Stimulated activated CD8-positive, alpha-beta memory T cell treated with anti-CD3 and anti-CD28 coated beads, Interleukin-4, amount 100 ng/mL, for 24 hours (primary cell): Measurements from ENCODE around the gene NAT8.
"Not testable (repeated sequence)": the region's sequence is repeated elsewhere in the genome, so short reads cannot be mapped to it uniquely, and the experiment has no call there.

ENCODE experiments used
- DNase-seq: peaks from one replicate; pipeline ENCODE4 v3.0.0-alpha.2; 2020; ENCODE audit warnings: low read depth

NAT8 gene

DNA sequence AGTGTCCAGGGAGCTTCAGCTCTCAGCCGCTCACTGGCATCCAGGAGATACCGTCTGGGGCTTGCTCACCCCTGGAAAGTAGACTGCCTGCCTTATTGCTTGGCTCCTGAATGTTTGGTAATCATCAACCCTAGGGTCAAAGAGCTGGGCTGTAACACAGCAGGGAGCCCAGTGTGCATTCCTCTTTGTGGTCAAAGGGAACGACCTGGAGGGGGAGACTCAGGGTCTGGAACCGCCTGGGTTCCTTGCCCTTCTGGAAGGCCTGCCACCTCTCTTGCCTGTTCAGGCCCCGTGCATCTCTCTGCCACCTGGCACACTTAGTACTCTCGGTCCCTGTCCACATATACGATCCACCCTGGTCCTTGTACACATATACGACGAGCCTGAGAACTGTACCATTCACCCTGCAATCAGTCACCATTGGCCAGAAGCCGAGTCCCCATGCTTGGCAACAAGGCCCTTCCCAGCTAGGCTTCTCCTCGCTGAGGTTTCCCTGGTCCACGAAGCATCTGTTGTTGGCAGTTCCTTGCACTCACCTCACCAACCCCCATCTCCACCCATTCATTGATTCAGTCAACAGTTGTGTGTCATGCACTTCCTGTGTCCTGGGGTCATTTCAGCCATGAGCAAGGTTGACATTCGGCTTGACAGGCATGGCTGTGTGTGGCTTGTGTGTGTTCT, at the start of gene NAT8:
Gene NAT8, minus strand, starts transcription at position 85 of the 681 bp plus-strand sequence. CDS start 794 bp downstream, outside the sequence.
- DNase-seq = no peak

DNA sequence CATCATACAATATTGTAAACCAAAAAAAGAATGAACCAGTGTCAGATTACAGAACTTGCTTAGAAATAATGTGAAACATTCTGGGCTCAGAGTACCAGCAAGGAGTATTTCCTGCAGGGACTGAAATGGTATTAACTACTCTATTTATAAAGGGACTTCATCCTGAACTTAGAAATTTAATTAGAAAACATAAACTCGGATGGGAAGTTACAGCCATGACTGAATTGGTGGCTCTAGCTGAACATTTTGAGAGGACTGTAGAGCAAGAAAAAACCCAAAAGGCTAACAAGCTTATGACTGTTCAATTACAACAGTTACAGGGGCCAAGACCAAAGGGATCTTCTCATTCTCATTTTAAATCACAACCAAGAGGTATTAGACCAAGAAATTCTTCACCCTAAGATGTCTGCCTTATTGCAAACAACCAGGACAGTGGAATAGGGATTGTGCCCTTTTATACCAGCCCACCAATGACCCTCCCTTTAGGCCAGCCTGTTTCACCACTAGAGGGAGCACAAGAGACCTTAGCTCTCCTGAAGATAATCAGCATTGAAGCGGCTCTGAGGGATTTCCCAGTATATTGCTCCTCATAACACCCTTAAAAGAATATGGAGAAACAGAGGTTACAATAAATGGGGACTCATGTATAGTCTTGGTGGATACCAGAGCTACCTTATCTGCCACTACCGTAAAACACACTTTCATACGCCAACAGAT, 48.3 kb upstream of the NAT8 start:
- not testable (repeated sequence) for DNase-seq

GRCh38 chr2:73688494-73688893, 46.3 kb upstream of the NAT8 start:
- not testable (repeated sequence) for DNase-seq

- no peak for DNase-seq
Measured at GRCh38 chr2:73685764-73686438, 43.7 kb upstream of the NAT8 start.

DNA sequence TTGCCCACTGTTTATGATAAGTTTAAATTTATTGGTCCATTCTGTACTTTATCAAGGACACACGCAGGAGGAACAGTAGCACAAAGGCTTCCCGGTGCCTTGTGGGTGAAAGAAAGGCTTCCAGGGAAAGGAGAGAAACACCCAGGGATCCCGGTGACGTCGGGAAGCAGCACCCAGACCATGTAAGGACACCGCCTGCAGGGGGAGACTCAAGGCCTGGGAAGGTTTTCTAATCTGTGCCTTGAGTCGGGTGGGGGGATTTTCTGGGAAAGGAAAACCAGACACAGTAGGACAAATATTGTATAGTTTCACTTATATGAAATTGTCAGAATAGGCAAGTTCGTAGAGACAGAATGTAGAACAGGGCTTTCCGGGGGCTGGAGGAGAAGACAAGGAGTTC, 42.7 kb upstream of the NAT8 start:
- DNase-seq = not testable (repeated sequence)

- not testable (repeated sequence) for DNase-seq
Measured at GRCh38 chr2:73684325-73684724, 42.1 kb upstream of the NAT8 start.

GRCh38 chr2:73679951-73680571, 37.8 kb upstream of the NAT8 start:
- not testable (repeated sequence) for DNase-seq

GRCh38 chr2:73679237-73679636, 37.0 kb upstream of the NAT8 start:
- DNase-seq = not testable (repeated sequence)

GRCh38 chr2:73678008-73678407, 35.8 kb upstream of the NAT8 start:
- DNase-seq = not testable (repeated sequence)

DNA sequence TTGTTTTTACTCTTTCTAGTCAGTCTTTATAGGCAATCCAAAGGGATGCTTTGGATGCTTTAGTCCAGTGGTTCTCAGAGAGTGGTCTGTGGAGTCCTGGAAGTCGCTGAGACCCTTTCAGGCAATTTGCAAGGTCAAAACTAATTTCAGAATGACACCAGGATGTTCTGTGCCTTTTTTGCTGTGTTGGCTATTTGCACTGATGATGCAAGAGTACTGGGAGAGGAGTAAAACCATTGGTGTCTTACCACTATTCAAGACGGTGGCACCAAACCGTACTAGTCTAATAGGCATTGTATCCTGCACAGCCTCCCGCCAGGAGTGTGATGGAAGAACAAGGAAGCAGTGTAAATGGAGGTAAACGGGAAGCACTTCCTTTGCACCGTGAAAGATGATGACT, 34.0 kb upstream of the NAT8 start:
- DNase-seq = not testable (repeated sequence)

DNA sequence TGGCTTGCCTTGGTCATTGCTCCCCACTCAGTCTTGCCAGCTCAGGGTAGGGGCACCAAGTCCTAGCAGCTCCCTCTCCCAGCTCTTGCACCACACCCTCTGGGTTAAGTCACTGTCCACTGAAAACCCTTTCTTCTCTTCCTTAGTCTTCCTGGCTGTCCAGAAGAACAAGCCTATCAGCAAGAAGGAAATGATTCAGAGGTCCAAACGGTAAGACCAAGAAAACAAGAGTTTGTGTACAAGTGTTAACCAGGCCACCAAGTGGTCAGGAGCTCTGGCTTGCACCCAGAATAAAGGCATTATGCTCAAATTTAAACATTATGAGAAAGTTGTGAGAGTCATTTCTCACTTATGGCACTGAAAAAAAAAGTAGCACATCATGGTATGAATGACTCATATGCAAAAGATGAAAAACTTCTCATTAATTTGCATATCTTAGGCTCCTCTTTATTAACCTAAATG, 32.5 kb upstream of the NAT8 start:
- not testable (repeated sequence) for DNase-seq

DNA sequence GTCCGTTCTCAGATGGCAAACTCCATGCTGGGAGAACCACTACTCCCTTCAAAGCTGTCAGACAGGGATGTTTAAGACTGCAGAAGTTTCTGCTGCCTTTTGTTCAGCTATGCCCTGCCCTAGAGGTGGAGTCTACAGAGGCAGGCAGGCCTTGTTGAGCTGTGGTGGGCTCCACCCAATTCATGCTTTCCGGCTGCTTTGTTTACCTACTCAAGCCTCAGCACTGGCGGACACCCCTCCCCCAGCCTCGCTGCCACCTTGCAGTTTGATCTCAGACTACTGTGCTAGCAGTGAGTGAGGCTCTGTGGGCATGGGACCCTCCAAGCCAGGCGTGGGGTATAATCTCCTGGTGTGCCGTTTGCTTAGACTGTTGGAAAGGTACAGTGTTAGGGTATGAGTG, 27.8 kb upstream of the NAT8 start:
- not testable (repeated sequence) for DNase-seq

GRCh38 chr2:73667239-73667638, 25.0 kb upstream of the NAT8 start:
- DNase-seq = not testable (repeated sequence)

GRCh38 chr2:73654175-73654574, 12.0 kb upstream of the NAT8 start:
- DNase-seq = no peak

- DNase-seq = no peak
Measured at GRCh38 chr2:73652348-73652747, 10.1 kb upstream of the NAT8 start.

- DNase-seq = no peak
Measured at GRCh38 chr2:73651591-73652230, 9.5 kb upstream of the NAT8 start.

DNA sequence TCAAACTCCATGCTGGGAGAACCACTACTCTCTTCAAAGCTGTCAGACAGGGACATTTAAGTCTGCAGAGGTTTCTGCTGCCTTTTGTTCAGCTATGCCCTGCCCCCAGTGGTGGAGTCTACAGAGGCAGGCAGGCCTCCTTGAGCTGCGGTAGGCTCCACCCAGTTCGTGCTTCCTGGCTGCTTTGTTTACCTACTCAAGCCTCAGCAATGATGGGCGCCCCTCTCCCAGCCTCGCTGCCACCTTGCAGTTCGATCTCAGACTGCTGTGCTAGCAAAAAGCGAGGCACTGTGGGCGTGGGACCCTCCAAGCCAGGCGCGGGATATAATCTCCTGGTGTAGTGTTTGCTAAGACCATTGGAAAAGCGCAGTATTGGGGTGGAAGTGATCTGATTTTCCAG, 5.5 kb upstream of the NAT8 start:
- DNase-seq = not testable (repeated sequence)

DNA sequence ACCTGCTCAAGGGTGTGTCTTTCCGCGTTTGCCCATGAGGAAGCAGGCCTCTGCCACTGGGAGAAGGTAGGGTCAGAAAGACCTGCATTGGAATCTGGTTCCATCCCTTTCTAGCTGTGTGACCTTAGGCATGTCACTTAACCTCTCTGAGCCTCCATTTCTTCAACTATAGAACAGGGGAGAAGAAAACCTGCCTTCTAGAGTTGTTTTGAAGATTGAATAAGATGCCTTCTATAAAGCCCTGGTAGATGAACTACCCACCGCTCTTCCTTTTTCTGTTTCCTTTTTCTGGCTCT, 507 bp downstream of the NAT8 start:
- DNase-seq = no peak

DNA sequence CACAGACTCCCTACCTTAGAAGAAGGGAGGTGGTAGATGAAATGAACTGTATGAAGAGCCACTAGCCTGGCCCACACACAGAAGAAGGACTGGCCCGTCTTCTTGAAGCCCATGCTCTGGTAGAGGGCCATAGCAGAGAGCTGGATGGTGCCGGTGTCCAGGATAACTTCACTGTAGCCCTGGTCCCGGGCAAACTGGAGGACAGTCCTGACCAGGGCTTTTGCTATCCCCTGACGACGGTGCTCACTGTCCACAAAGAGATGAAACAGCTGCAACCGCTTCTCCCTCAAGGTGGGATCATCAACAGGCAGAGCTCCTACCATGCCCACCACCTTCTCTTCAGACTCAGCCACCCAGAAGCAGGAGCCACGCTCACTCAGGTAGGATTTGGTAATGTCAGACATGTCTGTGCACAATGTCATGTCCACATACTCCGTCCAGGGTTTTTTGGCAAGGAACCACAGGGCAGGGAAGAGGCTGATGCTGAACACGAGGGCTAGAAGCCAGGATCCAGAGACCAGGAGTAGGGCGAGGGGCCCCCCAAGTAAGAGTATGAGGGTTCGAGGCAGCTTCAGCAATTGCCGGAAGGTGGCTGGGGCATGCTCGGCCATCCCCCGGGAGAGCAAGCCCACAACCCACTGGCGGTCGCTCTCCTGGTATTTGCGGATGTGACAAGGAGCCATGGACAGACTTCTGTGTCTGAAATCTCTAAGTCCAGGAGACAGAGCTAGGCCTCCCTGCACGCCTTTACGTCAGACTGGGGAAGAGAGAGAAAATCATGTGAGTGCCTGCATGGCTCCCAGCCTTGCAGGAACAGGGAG, 1.1 kb downstream of the NAT8 start:
- no peak for DNase-seq

DNA sequence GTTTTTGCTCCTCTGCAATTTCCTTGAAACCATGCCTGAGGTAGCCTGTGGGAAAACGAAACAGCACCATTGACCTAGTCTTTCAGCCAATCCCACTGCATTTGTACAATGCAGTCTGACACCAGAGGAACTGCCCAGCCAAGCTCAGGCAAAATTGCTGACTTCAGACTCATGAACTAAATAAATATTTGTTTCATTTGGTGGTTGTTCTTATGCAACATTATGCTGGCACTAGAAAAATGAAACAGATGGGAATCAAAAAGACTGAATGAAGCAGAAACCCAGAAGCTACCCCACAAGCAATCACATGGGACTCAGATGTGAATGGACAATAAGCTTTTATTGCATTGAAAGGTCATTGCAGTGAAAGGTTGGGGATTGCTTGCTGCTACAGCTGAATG, 1.7 kb downstream of the NAT8 start:
- no peak for DNase-seq

- DNase-seq = no peak
Measured at GRCh38 chr2:73638429-73638828, 3.8 kb downstream of the NAT8 start.
